Stimulated activated CD4-positive, alpha-beta T cell treated with anti-CD3 and anti-CD28 coated beads, TNF-alpha, amount 100 ng/mL, for 24 hours (primary cell): ENCODE measurements around the gene NARS2.

Experiments used
- DNase-seq, 3 experiments: peaks; one replicate each; pipeline ENCODE4 v3.0.0-alpha.2; 2020; ENCODE audit warnings: low read depth in 3 of 3

NARS2 gene

GRCh38 chr11:78444726-78445125 is 129.9 kb downstream of the NARS2 start:
- DNase-seq, result no peak

- no peak for DNase-seq
Measured at GRCh38 chr11:78441956-78442355, 132.7 kb downstream of the NARS2 start.

GRCh38 chr11:78438298-78438975 is 136.2 kb downstream of the NARS2 start:
- DNase-seq, result no peak

- no peak for DNase-seq
Measured at GRCh38 chr11:78432956-78433355, 141.7 kb downstream of the NARS2 start.

- no peak for DNase-seq
Measured at GRCh38 chr11:78432058-78432515, 142.6 kb downstream of the NARS2 start.

- no peak for DNase-seq
Measured at GRCh38 chr11:78429660-78430059, 145.0 kb downstream of the NARS2 start.

GRCh38 chr11:78429209-78429608 is 145.5 kb downstream of the NARS2 start:
- DNase-seq, result no peak

GRCh38 chr11:78428773-78429172 is 145.9 kb downstream of the NARS2 start:
- no peak for DNase-seq

GRCh38 chr11:78428266-78428636 is 146.4 kb downstream of the NARS2 start:
- no peak for DNase-seq

GRCh38 chr11:78427615-78428265 is 146.9 kb downstream of the NARS2 start:
- no peak for DNase-seq

- no peak for DNase-seq
Measured at GRCh38 chr11:78426845-78427244, 147.8 kb downstream of the NARS2 start.

GRCh38 chr11:78425399-78426070 is 149.1 kb downstream of the NARS2 start:
- no peak for DNase-seq

- DNase-seq, result no peak
Measured at GRCh38 chr11:78424334-78425270, 150.1 kb downstream of the NARS2 start.

GRCh38 chr11:78423241-78423640 is 151.4 kb downstream of the NARS2 start:
- DNase-seq, result no peak

GRCh38 chr11:78420796-78421209 is 153.9 kb downstream of the NARS2 start:
- peak in 1 of 3 experiments; percentile 55 for DNase-seq

GRCh38 chr11:78420255-78420764 is 154.4 kb downstream of the NARS2 start:
- peak in 1 of 3 experiments; percentile 42 for DNase-seq

- no peak for DNase-seq
Measured at GRCh38 chr11:78419327-78419726, 155.3 kb downstream of the NARS2 start.

GRCh38 chr11:78418584-78419211 is 156.0 kb downstream of the NARS2 start:
- no peak for DNase-seq

GRCh38 chr11:78417888-78418583 is 156.6 kb downstream of the NARS2 start:
- DNase-seq, result peak; percentile 32 to 67 (median 46)

GRCh38 chr11:78417175-78417887 is 157.3 kb downstream of the NARS2 start, which contains the start of gene GAB2:
TSS of gene GAB2 (minus strand) at chr11:78417820. CDS start at chr11:78417720, 100 bp downstream.
- no peak for DNase-seq
